Psoas muscle (tissue), 8 donors: ENCODE results near the gene AOC2. TPM values are rescaled to one million over a fixed set of nuclear protein-coding genes. Genes with fewer than 3 reads are reported as not detected.
A peak's percentile ranks its signal among the peaks of the same experiment; 100 is the strongest.

Source experiments
- ATAC-seq, 4 donors: fragments of 200-7000 bp; cut with Tn5 transposase; one replicate each; pipeline ENCODE4 v1.9.1; 2020; ENCODE audit warnings: moderate library complexity in 3 of 4, mild to moderate bottlenecking in 2 of 4
- DNase-seq, 2 donors: peaks; one replicate each; pipeline ENCODE4 v3.0.0-alpha.2; 2020
- H3K27ac ChIP-seq: fragments of 200-600 bp; one replicate; pipeline ENCODE4 v1.8.0; 2022
- H3K27me3 ChIP-seq, 3 donors: fragments of 200-600 bp in 1 of 3; one replicate each; pipeline versions ENCODE4 v1.6.1 to v1.8.0; 2013 to 2022; ENCODE audit warnings: low read length in 2 of 3, mild to moderate bottlenecking in 2 of 3, moderate library complexity in 1 of 3; ENCODE audit not compliant: insufficient read depth in 3 of 3
- H3K36me3 ChIP-seq, 2 donors: fragments of 200-600 bp in 1 of 2; one replicate each; pipeline versions ENCODE4 v1.6.1 to v1.8.0; 2013 to 2022; ENCODE audit warnings: low read depth in 1 of 2, mild to moderate bottlenecking in 1 of 2, moderate library complexity in 1 of 2; ENCODE audit not compliant: insufficient read depth in 1 of 2
- H3K4me1 ChIP-seq: fragments of 200-600 bp; one replicate; pipeline ENCODE4 v1.8.0; 2022
- H3K4me3 ChIP-seq: fragments of 200-600 bp; one replicate; pipeline ENCODE4 v1.8.0; 2022; ENCODE audit warnings: mild to moderate bottlenecking
- H3K9me3 ChIP-seq: fragments of 200-600 bp; one replicate; pipeline ENCODE4 v1.8.0; 2022
- CTCF ChIP-seq: fragments of 200-600 bp; IDR thresholded peaks from one replicate; pipeline ENCODE4 v1.8.0; 2022; ENCODE audit warnings: antibody characterized with exemption
- WGBS, 3 donors: extraction: QIAGEN DNeasy Blood & Tissue Kit; methylation state at CpG; one replicate each; pipeline versions ENCODE4 v1.1.6 to v1.1.7; 2013; 5-methylcytosine and 5-hydroxymethylcytosine counted together
- intact Hi-C, 2 donors: fragments of 100-400 bp; cut with DNase I; formaldehyde crosslinking; loops; one replicate each; pipeline versions ENCODE4 v1.11.0 to v1.14.2; 2022
- polyA plus RNA-seq, 3 donors: library from polyadenylated mRNA; stranded (reverse); fragments of 200-250 nt; gene quantifications; one replicate each; pipeline ENCODE4 v1.2.3, GENCODE V29; 2013
- total RNA-seq, 4 donors: library from RNA; stranded (reverse); fragmentation: NEBNext Ultra II Directional in 2 of 4; extraction: Animal tissue kit (Norgen Biotek cat#: 25700) in 2 of 4; gene quantifications; one replicate each; pipeline versions ENCODE4 v1.2.1 to v1.2.4, GENCODE V29; 2021 to 2023
- donor health status: healthy with polysubstance abuse.
- donor health status: DM: no; HTN: no; CAD: no; lungs with moderate emphysema.
- donor health status: Bipolar disorder and iron deficiency.
- donor health status: healthy.
- donor health status: DM: yes; HTN: yes; CAD: no.
- donor health status: DM: no; HTN: no; CAD: no.
- donor health status: DM: no; HTN: no; CAD: no.
- donor health status: DM: yes; HTN: yes; CAD: no.

AOC2 gene
- total and polyA plus RNA-seq, 7 donors: 0.08 to 1.6 (median 0.60) TPM

DNA sequence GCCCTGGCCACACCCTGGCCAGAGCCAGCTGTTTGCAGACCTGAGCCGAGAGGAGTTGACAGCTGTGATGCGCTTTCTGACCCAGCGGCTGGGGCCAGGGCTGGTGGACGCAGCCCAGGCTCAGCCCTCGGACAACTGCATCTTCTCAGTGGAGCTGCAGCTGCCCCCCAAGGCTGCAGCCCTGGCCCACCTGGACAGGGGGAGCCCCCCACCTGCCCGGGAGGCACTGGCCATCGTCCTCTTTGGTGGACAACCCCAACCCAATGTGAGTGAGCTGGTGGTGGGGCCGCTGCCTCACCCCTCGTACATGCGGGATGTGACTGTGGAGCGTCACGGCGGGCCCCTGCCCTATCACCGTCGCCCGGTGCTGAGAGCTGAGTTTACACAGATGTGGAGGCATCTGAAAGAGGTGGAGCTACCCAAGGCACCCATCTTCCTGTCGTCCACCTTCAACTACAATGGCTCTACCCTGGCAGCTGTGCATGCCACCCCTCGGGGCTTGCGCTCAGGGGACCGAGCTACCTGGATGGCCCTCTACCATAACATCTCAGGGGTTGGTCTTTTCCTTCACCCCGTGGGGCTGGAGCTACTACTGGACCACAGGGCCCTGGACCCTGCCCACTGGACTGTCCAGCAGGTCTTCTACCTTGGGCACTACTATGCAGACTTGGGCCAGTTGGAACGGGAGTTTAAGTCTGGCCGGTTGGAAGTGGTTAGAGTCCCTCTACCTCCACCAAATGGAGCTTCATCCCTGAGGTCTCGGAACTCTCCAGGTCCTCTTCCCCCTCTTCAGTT lies 578 bp downstream of the AOC2 start:
- DNase-seq (no peak), ATAC-seq (peak in 1 of 4 donors; percentile 12)
- intact Hi-C loops: loop anchor here in 1 of 2 donors (5.0 kb wide), 1 partner anchor 87 kb away; no protein-coding TSS in a partner anchor
- no peak overlapping the region for H3K27ac ChIP-seq
- H3K36me3 ChIP-seq: peaks cover 15 to 60% of the 10 kb centered on the region in 2 donors
- no peak overlapping the region for H3K4me3 ChIP-seq
- TF ChIP-seq CTCF: no peak
- H3K4me1 ChIP-seq: no peaks in the 10 kb centered on the region
- H3K27me3 ChIP-seq: no peaks in the 10 kb centered on the region
- 86 to 88% (median 86%) methylated on average over 24 of the region's 24 CpGs for WGBS, 3 donors
- H3K9me3 ChIP-seq: no peaks in the 10 kb centered on the region

DNA sequence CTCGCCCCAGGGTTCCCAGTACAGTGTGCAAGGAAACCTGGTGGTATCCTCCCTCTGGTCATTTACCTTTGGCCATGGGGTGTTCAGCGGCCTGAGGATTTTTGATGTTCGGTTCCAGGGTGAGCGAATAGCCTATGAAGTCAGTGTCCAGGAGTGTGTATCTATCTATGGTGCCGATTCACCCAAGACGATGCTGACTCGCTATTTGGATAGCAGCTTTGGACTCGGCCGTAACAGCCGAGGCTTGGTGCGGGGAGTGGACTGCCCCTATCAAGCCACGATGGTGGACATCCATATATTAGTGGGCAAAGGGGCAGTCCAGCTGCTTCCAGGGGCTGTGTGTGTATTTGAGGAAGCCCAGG lies 1.2 kb downstream of the AOC2 start:
- H3K36me3 ChIP-seq: peaks cover 15 to 54% of the 10 kb centered on the region in 2 donors
- 86 to 89% (median 86%) methylated on average over 12 of the region's 12 CpGs for WGBS, 3 donors
- no peak for DNase-seq

GRCh38 chr17:42845918-42846593 lies 1.7 kb downstream of the AOC2 start:
- intact Hi-C loops: no loop called here

More for the DNA sequence above, 1.2 kb downstream of the AOC2 start:
- no peak for TF ChIP-seq CTCF
- intact Hi-C loops: no loop called here
- Histone ChIP-seq H3K27ac (no peak overlapping the region), H3K27me3 (no peaks in the 10 kb centered on the region), H3K9me3 (no peaks in the 10 kb centered on the region), H3K4me3 (no peak overlapping the region), H3K4me1 (no peaks in the 10 kb centered on the region)
- no peak for ATAC-seq

GRCh38 chr17:42846594-42847280 lies 2.4 kb downstream of the AOC2 start:
- H3K36me3 ChIP-seq: peaks cover 11 to 42% of the 10 kb centered on the region in 2 donors
- ATAC-seq (peak in 3 of 4 donors; percentile 52 to 62 (median 60)), DNase-seq (peak in 1 of 2 donors; percentile 30)
- H3K27ac ChIP-seq: no peak overlapping the region
- no peaks in the 10 kb centered on the region for H3K4me1 ChIP-seq
- H3K9me3 ChIP-seq: no peaks in the 10 kb centered on the region
- intact Hi-C loops: no loop called here
- H3K27me3 ChIP-seq: no peaks in the 10 kb centered on the region
- 60 to 78% (median 64%) methylated on average over 9 of the region's 9 CpGs for WGBS, 3 donors
- no peak overlapping the region for H3K4me3 ChIP-seq
- no peak for TF ChIP-seq CTCF

More at GRCh38 chr17:42845918-42846593, 1.7 kb downstream of the AOC2 start:
- WGBS, 3 donors: 75 to 84% (median 76%) methylated on average over 7 of the region's 7 CpGs
- DNase-seq (no peak), ATAC-seq (peak in 2 of 4 donors; percentile 3 to 21)
- no peak for TF ChIP-seq CTCF
- H3K4me1 ChIP-seq: no peaks in the 10 kb centered on the region
- peaks cover 15 to 49% of the 10 kb centered on the region in 2 donors for H3K36me3 ChIP-seq
- H3K27me3 ChIP-seq: no peaks in the 10 kb centered on the region
- H3K4me3 ChIP-seq: no peak overlapping the region
- H3K9me3 ChIP-seq: no peaks in the 10 kb centered on the region
- H3K27ac ChIP-seq: no peak overlapping the region
